ENCODE measurements around the gene SLC6A20.

SLC6A20 gene

DNA sequence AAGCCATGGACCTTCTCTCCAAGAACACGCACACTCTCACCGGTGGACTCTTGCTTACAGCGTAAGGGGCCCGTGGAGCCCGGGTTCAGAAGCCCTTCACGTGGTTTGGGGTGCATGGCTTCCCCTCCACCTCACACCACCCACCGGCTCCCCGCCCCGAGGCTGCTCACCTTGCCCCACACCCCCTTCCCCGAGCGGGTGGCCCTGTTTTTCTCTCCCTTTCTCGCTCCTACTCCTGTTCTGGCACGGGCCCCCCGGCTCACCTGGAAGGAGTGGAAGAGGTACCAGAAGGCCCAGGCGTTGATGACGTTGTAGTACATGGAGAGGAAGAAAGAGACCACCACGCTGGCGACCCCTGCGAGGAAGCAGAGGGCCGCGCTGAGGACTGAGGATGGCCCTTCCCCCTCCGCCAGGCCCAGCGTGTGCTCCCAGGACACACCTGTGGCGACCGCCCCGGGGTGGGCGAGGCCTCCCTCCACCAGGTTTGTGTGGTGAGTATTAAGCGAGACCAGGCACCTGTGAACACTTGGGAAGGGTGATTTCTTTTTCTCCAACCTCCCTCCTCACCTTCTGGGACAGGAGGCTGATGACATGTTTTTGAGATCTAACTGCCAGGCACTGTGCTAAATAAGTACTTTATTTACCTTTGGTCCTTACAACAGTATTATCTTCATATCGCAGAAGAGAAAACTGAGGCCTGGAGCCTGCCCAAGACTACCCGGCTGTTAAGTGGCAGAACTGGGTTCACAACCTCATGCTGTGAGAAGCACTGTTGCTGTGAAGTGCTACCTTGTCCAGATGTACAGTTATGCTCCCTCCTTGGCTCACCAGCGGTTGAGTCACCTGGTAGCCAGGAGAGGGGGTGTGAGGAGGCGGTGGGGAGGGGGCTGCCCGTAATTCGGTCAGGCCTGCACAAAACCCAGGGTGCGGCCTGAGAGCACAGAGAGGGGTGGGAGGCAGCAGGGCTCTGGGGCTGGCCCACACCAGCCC is 16.3 kb downstream of the SLC6A20 start:
- H3K4me3 ChIP-seq (ENCODE audit: low read length): no peak overlapping the region
- no peak for DNase-seq (ENCODE audit: low read depth)
- TF ChIP-seq, protein P1, sequence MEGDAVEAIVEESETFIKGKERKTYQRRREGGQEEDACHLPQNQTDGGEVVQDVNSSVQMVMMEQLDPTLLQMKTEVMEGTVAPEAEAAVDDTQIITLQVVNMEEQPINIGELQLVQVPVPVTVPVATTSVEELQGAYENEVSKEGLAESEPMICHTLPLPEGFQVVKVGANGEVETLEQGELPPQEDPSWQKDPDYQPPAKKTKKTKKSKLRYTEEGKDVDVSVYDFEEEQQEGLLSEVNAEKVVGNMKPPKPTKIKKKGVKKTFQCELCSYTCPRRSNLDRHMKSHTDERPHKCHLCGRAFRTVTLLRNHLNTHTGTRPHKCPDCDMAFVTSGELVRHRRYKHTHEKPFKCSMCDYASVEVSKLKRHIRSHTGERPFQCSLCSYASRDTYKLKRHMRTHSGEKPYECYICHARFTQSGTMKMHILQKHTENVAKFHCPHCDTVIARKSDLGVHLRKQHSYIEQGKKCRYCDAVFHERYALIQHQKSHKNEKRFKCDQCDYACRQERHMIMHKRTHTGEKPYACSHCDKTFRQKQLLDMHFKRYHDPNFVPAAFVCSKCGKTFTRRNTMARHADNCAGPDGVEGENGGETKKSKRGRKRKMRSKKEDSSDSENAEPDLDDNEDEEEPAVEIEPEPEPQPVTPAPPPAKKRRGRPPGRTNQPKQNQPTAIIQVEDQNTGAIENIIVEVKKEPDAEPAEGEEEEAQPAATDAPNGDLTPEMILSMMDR (conservative IDR thresholded peaks at IDR 0.05; ENCODE audit: low read depth, low read length): no peak

DNA sequence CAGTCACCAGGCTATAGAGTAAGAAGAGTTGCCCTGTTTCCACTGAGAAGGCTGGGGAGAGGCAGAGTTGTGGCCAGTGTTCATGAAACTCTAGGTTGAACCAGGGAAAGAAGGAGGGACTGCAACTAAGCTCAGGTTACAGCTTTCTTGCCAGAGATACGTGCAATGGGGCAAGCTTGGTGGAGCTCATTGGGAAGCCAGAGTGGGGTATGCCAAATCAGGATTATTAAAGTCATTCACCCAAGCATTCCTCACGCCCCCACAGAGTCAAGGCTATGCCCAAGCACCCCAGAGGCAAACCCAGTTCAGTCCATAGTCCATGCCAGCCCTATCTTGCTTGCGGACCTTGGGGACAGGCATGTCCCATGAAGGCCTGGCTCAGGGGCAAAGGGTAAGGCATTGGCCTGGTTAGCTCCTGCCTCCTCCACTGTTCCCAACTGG is 17.6 kb downstream of the SLC6A20 start:
- no peak overlapping the region for H3K4me3 ChIP-seq (ENCODE audit: low read length)
- TF ChIP-seq, protein P1 (conservative IDR thresholded peaks at IDR 0.05; ENCODE audit: low read depth, low read length): no peak

DNA sequence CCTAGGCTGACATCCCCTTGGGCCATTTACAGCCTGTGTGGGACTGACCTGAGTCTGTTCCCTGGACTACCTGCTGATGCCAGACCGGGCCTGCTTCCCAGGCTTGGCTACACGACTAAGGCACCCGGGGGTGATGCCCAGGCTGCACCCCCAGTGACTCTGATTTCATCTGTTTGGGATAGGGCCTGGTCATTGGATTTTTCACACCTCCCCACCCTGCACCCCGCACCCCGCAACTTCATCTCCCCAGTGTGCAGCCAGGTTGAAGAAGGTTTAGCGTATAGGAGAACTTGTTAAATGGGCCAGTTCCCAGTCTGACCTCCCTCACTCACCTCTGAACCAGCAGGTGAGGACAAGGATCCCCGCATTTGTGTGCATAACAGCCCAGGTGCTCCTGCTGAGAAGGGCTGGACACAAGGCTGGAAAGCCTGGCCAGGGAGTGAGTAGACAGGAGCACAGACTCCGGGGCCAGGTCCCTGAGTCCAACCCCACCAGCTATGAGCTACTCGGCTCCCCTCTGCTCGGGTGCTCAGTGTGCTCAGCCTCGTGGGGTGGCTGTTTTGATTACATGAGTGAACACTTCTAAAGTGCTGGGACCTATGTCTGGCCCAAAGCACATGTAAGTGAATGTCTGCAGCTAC is 18.5 kb downstream of the SLC6A20 start:
- DNase-seq (ENCODE audit: low read depth): no peak
- no peak overlapping the region for H3K4me3 ChIP-seq (ENCODE audit: low read length)
- TF ChIP-seq, protein P1 (conservative IDR thresholded peaks at IDR 0.05; ENCODE audit: low read depth, low read length): no peak

More for the DNA sequence above, 17.6 kb downstream of the SLC6A20 start:
- DNase-seq (ENCODE audit: low read depth): no peak

DNA sequence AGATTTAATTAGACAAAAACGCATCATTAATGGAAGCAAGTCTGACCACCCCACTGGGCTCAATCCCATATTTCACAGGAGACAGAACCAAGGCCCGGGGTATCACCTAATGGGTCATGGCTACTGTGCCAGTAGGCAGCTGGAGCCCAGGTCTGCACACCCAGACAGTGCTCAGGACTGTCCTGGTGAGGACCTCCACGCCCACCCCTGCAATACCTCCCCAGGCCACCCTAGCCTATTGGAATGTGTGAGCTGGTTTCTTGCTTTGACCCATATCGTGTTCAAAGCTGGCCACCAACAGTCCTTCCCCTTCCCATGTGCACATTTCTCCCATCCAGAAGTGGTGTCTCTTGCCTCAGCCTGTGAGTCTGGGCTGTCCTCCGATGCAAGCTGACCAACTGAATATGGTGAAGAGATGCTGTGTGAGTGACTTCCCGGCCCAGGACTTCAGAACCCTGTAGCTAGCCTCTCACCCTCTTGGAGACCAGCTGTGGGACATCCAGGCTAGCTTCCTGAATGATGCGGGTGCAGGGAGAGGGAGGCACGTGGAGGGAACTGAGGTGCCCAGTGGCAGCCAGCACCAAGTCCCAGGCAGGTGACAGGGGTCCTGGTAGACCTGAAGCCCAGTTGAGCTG is 19.1 kb downstream of the SLC6A20 start:
- TF ChIP-seq, protein P1 (conservative IDR thresholded peaks at IDR 0.05; ENCODE audit: low read depth, low read length): no peak

DNA sequence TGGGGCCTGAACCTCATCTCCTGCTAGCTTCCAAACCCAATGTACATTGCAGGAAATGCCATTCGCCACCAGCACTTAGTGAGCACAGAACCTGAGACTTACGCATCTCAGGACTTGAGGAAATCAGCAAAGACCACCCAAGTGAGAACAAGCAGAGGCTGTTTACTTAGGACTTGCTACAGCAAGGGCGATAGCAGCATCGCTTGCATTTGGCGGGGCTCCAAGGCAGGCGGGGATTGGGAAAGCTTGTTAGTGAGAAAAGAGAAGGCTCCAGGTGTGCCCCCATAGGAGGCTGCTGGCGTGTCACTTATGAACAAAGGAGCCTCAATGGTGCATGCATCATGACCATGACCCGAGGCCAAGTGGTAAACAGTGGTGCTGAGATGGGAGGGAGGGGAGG is 19.7 kb downstream of the SLC6A20 start:
- TF ChIP-seq, protein P1 (conservative IDR thresholded peaks at IDR 0.05; ENCODE audit: low read depth, low read length): no peak
- H3K4me3 ChIP-seq (ENCODE audit: low read length): no peak overlapping the region

More for the DNA sequence above, 19.1 kb downstream of the SLC6A20 start:
- no peak for DNase-seq (ENCODE audit: low read depth)
- H3K4me3 ChIP-seq (ENCODE audit: low read length): no peak overlapping the region

DNA sequence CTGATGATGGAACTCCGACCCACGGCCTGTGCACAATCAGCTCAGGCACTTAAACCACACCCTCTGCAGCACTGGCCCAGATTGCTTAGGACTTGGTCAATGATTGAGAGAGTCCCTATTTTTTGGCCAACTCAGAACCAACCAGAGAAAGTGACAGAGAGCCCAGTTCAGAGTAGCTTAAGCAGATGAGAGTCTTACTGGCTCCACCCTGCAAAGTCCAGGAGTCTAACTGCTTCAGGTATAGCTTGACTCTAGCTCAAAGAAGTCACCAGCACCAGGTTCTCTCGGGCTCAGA is 20.1 kb downstream of the SLC6A20 start:
- no peak for DNase-seq (ENCODE audit: low read depth)
- TF ChIP-seq, protein P1 (conservative IDR thresholded peaks at IDR 0.05; ENCODE audit: low read depth, low read length): no peak
- H3K4me3 ChIP-seq (ENCODE audit: low read length): no peak overlapping the region

More for the DNA sequence above, 19.7 kb downstream of the SLC6A20 start:
- no peak for DNase-seq (ENCODE audit: low read depth)
